Activated T-cell treated with anti-CD3 and anti-CD28 coated beads, Interleukin-2, amount 50 U/mL, for 1 hour (primary cell): ENCODE data around the gene SERPINH1.

ENCODE experiments used
- DNase-seq: peaks from one replicate; pipeline ENCODE4 v3.0.0-alpha.2; 2020

Gene SERPINH1

GRCh38 chr11:75562048-75562835 is at the start of gene SERPINH1:
TSS of gene SERPINH1 (plus strand) at chr11:75562253. CDS start at chr11:75566350, 4,097 bp downstream.
- DNase-seq = peak; percentile 60

GRCh38 chr11:75513250-75513649 is 48.8 kb upstream of the SERPINH1 start:
- DNase-seq = no peak

GRCh38 chr11:75514596-75514995 is 47.5 kb upstream of the SERPINH1 start:
- no peak for DNase-seq

GRCh38 chr11:75516140-75516539 is 45.9 kb upstream of the SERPINH1 start:
- no peak for DNase-seq

- DNase-seq = no peak
Measured at GRCh38 chr11:75516886-75517285, 45.2 kb upstream of the SERPINH1 start.

GRCh38 chr11:75518204-75518549 is 43.9 kb upstream of the SERPINH1 start:
- DNase-seq = no peak

GRCh38 chr11:75518771-75519653 is 43.0 kb upstream of the SERPINH1 start:
- no peak for DNase-seq

GRCh38 chr11:75520688-75521087 is 41.4 kb upstream of the SERPINH1 start:
- no peak for DNase-seq

- DNase-seq = no peak
Measured at GRCh38 chr11:75522286-75523044, 39.6 kb upstream of the SERPINH1 start.

GRCh38 chr11:75523189-75523588 is 38.9 kb upstream of the SERPINH1 start:
- no peak for DNase-seq

GRCh38 chr11:75523811-75524664 is 38.0 kb upstream of the SERPINH1 start:
- no peak for DNase-seq

- DNase-seq = peak; percentile 49
Measured at GRCh38 chr11:75524665-75525432, 37.2 kb upstream of the SERPINH1 start.

- peak; percentile 92 for DNase-seq
Measured at GRCh38 chr11:75525433-75526191, 36.4 kb upstream of the SERPINH1 start, which contains the start of gene GDPD5. TSS of gene GDPD5 (minus strand) at chr11:75525941. CDS start at chr11:75477735, 48,206 bp downstream.

GRCh38 chr11:75526192-75526541 is 35.9 kb upstream of the SERPINH1 start:
- DNase-seq = no peak

- DNase-seq = no peak
Measured at GRCh38 chr11:75527130-75527529, 34.9 kb upstream of the SERPINH1 start.

- no peak for DNase-seq
Measured at GRCh38 chr11:75527938-75528735, 33.9 kb upstream of the SERPINH1 start.

GRCh38 chr11:75530577-75530976 is 31.5 kb upstream of the SERPINH1 start:
- no peak for DNase-seq

- no peak for DNase-seq
Measured at GRCh38 chr11:75531325-75531724, 30.7 kb upstream of the SERPINH1 start.

- peak; percentile 81 for DNase-seq
Measured at GRCh38 chr11:75532200-75533048, 29.6 kb upstream of the SERPINH1 start.
